Measurements from ENCODE around the gene FHAD1. TPM values are rescaled to one million over a fixed set of nuclear protein-coding genes. Genes with fewer than 3 reads are reported as not detected.

The FHAD1 gene
- total and polyA plus RNA-seq, 2 donors (not counting 3 experiments of a cell fraction or from before 2014, with no cell fraction given), result 0.04 to 0.69 TPM

DNA sequence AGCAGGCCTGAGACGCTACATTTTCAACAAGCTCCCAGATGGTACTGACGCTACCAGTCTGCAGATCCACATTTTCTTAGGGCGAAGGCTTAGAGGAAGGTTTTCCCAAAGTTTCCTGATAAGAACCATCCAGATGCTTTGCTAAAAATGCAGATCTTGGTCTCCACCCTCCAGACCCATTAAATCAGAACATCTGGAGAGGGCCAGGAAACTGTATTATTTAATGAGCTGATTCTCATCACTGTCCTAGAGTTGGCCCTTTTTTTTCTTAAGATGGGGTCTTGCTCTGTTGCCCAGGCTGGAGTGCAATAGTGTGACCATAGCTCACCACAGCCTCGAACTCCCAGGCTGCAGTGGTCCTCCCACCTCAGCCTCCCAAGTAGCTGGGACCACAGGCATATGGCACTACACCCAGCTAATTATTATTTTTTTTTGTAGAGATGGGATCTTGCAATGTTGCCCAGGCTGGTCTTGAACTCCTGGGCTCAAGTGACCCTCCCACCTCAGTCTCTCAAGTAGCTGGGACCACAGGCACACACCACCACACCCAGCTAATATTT lies 95.5 kb downstream of the FHAD1 start:
- TF ChIP-seq GATA2 (IDR thresholded peaks at IDR 0.05; ENCODE audit: insufficient read depth, insufficient read length, low read depth, low read length), result no peak
- TF ChIP-seq, protein P1, sequence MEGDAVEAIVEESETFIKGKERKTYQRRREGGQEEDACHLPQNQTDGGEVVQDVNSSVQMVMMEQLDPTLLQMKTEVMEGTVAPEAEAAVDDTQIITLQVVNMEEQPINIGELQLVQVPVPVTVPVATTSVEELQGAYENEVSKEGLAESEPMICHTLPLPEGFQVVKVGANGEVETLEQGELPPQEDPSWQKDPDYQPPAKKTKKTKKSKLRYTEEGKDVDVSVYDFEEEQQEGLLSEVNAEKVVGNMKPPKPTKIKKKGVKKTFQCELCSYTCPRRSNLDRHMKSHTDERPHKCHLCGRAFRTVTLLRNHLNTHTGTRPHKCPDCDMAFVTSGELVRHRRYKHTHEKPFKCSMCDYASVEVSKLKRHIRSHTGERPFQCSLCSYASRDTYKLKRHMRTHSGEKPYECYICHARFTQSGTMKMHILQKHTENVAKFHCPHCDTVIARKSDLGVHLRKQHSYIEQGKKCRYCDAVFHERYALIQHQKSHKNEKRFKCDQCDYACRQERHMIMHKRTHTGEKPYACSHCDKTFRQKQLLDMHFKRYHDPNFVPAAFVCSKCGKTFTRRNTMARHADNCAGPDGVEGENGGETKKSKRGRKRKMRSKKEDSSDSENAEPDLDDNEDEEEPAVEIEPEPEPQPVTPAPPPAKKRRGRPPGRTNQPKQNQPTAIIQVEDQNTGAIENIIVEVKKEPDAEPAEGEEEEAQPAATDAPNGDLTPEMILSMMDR (IDR thresholded peaks at IDR 0.05; ENCODE audit: extremely low read depth in 1 of 2, insufficient read depth in 1 of 2, low read depth in 1 of 2, low read length in 2 of 2), result no peak
- TF ChIP-seq EZH2 (IDR thresholded peaks at IDR 0.05; ENCODE audit: borderline replicate concordance, low read depth, low read length, severe bottlenecking), result no peak
- TF ChIP-seq MYC (IDR thresholded peaks at IDR 0.05; ENCODE audit: low read depth, low read length), result no peak
- no peak for TF ChIP-seq FOS (IDR thresholded peaks at IDR 0.05; ENCODE audit: borderline replicate concordance, insufficient read depth, low read length)
- TF ChIP-seq JUN (IDR thresholded peaks at IDR 0.05; ENCODE audit: borderline replicate concordance, insufficient read depth, insufficient read length, low read depth), result no peak
- TF ChIP-seq POLR2AphosphoS5 (IDR thresholded peaks at IDR 0.05; ENCODE audit: insufficient read depth, low read depth, low read length), result no peak
- no peak for TF ChIP-seq MAX (IDR thresholded peaks at IDR 0.05; ENCODE audit: insufficient read depth, insufficient read length)
- no peak for TF ChIP-seq POLR2A (IDR thresholded peaks at IDR 0.05; ENCODE audit: low read depth, low read length)
- no TSS peak for BruUV-seq (replicated peaks)
- peak overlapping the region in 1 of 3 experiments; percentile 28 for H3K4me3 ChIP-seq (replicated peaks in 1 of 3; ENCODE audit: insufficient read depth in 1 of 3, low read depth in 1 of 3, low read length in 3 of 3)
- ChIA-PET POLR2A (no interaction called here), CTCF (interaction anchor here (0.8 to 1.8 kb wide), 10 partner anchors 9 to 90 kb away, joined by 3 to 16 read pairs (median 4); no protein-coding TSS in a partner anchor)
- H3K27me3 ChIP-seq (ENCODE audit: control insufficient read depth in 2 of 2, insufficient read depth in 2 of 2, low read length in 2 of 2), result no peaks in the 10 kb centered on the region
- H3K27ac ChIP-seq (ENCODE audit: insufficient read depth, low read depth, low read length), result peak overlapping the region; percentile 71
- H3K4me1 ChIP-seq (ENCODE audit: control insufficient read depth, extremely low read depth, insufficient read depth, low read length), result peaks cover 29% of the 10 kb centered on the region
- H3K9ac ChIP-seq (replicated peaks; ENCODE audit: extremely low read depth, insufficient read depth, low read length), result peak overlapping the region; percentile 50
- H3K4me2 ChIP-seq (ENCODE audit: insufficient read depth, low read length), result peak overlapping the region; percentile 75
- H3K36me3 ChIP-seq (ENCODE audit: control insufficient read depth in 2 of 2, extremely low read depth in 1 of 2, insufficient read depth in 2 of 2, low read length in 2 of 2), result no peaks in the 10 kb centered on the region
- H3K79me2 ChIP-seq (ENCODE audit: control insufficient read depth, insufficient read depth, low read length), result no peaks in the 10 kb centered on the region
- H3K9me3 ChIP-seq (replicated peaks; ENCODE audit: control insufficient read depth, insufficient read depth, low read length), result no peaks in the 10 kb centered on the region
- intact Hi-C loops (cut with micrococcal nuclease), result loop anchor here (1.0 kb wide), 1 partner anchor 10 kb away; no protein-coding TSS in a partner anchor
- FAIRE-seq (no peak), DNase-seq (ENCODE audit: low read depth, low spot score) (no peak)
- H3K9me1 ChIP-seq (replicated peaks; ENCODE audit: control insufficient read depth, extremely low read depth, insufficient read depth, low read length), result no peaks in the 10 kb centered on the region
- peak overlapping the region; percentile 80 for H2AFZ ChIP-seq (ENCODE audit: low read depth, low read length)
- no peaks in the 10 kb centered on the region for H4K20me1 ChIP-seq (replicated peaks; ENCODE audit: control insufficient read depth, extremely low read depth, insufficient read depth, low read length)
- dilution Hi-C loops (cut with MboI; ENCODE audit: extremely low pct_ligation_motif_present, low sequenced_read_pairs), result no loop called here

Measured in endothelial cell of umbilical vein (primary cell).